GM23248 (cell line): ENCODE data around the gene WNT9B.

Source experiments
- EZH2 ChIP-seq: fragments of 200-600 bp; sonication (generic); IDR thresholded peaks from 2 replicates; pipeline ENCODE4 v1.6.1; 2018; ENCODE audit warnings: antibody characterized with exemption, mild to moderate bottlenecking; ENCODE audit not compliant: insufficient read depth, poor library complexity, severe bottlenecking
- EZH2phosphoT487 ChIP-seq: fragments of 200-600 bp; sonication (generic); IDR thresholded peaks from 2 replicates; pipeline ENCODE4 v1.6.1; 2018; ENCODE audit warnings: antibody characterized with exemption, moderate library complexity, mild to moderate bottlenecking, low read depth; ENCODE audit not compliant: insufficient read depth

- TF ChIP-seq EZH2 (no peak), EZH2phosphoT487 (no peak)
These were observed 3.6 kb downstream of the WNT9B start for GRCh38 chr17:46854948-46855347.
